Testis (tissue), 3 donors: ENCODE results near the gene NFE2L3. TPM values are rescaled to one million over a fixed set of nuclear protein-coding genes. Genes with fewer than 3 reads are reported as not detected.

Experiments used
- DNase-seq: peaks from one replicate; pipeline ENCODE4 v3.0.0-alpha.2; 2019
- H3K27ac ChIP-seq, 2 donors: fragments of 200-600 bp; sonication (generic); one replicate each; pipeline ENCODE4 v1.5.1; 2019
- H3K27me3 ChIP-seq: fragments of 200-600 bp; sonication (generic); one replicate; pipeline ENCODE4 v1.5.1; 2019
- H3K36me3 ChIP-seq: fragments of 200-600 bp; sonication (generic); one replicate; pipeline ENCODE4 v1.5.1; 2017; ENCODE audit warnings: low read depth; ENCODE audit errors: missing control alignments
- H3K4me1 ChIP-seq: fragments of 200-600 bp; sonication (generic); one replicate; pipeline ENCODE4 v1.5.1; 2019
- H3K4me3 ChIP-seq, 2 donors: fragments of 200-600 bp; sonication (generic); one replicate each; pipeline ENCODE4 v1.5.1; 2017 to 2019
- H3K9me3 ChIP-seq: fragments of 200-600 bp; sonication (generic); one replicate; pipeline ENCODE4 v1.5.1; 2017
- POLR2A ChIP-seq: fragments of 450-650 bp; IDR thresholded peaks from one replicate; pipeline ENCODE4 v1.6.1; 2017; ENCODE audit warnings: antibody characterized with exemption, mild to moderate bottlenecking, moderate library complexity
- WGBS, 2 donors: methylation state at CpG; one replicate each; pipeline ENCODE4 v1.1.5; 2018; 5-methylcytosine and 5-hydroxymethylcytosine counted together
- intact Hi-C: fragments of 100-400 bp; cut with DNase I; formaldehyde crosslinking; loops from one replicate; pipeline ENCODE4 v1.15.1; 2023; ENCODE audit warnings: low total_unique reads
- polyA plus RNA-seq: library from polyadenylated mRNA; stranded (reverse); fragments of 350-450 nt; fragmentation: Illumina TruSeq; extraction: RNeasy Lipid Tissue Mini Kit (QIAGEN cat#74804); gene quantifications from one replicate; pipeline ENCODE4 v1.2.3, GENCODE V29; 2014; ENCODE audit warnings: low read depth, low replicate concordance; ENCODE audit not compliant: insufficient read depth
- total RNA-seq, 2 donors: library from RNA; depleted of rRNA; stranded (reverse); fragments of >200 nt; gene quantifications; one replicate each; pipeline ENCODE4 v1.2.3, GENCODE V29; 2016
- TF ChIP-seq, protein P1 (sequence below), 3 experiments: fragments of 450-650 bp in 2 of 3; fragments of 200-600 bp in 1 of 3; sonication (generic) in 1 of 3; IDR thresholded peaks; one replicate each; pipeline ENCODE4 v1.5.1; 2016 to 2019; ENCODE audit warnings: antibody characterized with exemption in 3 of 3, mild to moderate bottlenecking in 2 of 3, moderate library complexity in 1 of 3

Gene NFE2L3
- total and polyA plus RNA-seq, 3 donors from 2014 or later: 3.3 to 4.2 (median 4.2) TPM

- 94 to 95% methylated on average over 2 of the region's 2 CpGs for WGBS, 2 donors
- no peak for DNase-seq
- no peaks in the 10 kb centered on the region for H3K9me3 ChIP-seq
- H3K36me3 ChIP-seq: no peaks in the 10 kb centered on the region
- H3K4me1 ChIP-seq: no peaks in the 10 kb centered on the region
- TF ChIP-seq, protein P1, sequence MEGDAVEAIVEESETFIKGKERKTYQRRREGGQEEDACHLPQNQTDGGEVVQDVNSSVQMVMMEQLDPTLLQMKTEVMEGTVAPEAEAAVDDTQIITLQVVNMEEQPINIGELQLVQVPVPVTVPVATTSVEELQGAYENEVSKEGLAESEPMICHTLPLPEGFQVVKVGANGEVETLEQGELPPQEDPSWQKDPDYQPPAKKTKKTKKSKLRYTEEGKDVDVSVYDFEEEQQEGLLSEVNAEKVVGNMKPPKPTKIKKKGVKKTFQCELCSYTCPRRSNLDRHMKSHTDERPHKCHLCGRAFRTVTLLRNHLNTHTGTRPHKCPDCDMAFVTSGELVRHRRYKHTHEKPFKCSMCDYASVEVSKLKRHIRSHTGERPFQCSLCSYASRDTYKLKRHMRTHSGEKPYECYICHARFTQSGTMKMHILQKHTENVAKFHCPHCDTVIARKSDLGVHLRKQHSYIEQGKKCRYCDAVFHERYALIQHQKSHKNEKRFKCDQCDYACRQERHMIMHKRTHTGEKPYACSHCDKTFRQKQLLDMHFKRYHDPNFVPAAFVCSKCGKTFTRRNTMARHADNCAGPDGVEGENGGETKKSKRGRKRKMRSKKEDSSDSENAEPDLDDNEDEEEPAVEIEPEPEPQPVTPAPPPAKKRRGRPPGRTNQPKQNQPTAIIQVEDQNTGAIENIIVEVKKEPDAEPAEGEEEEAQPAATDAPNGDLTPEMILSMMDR (IDR thresholded peaks at IDR 0.05): no peak
- TF ChIP-seq POLR2A: no peak
- intact Hi-C loops: no loop called here
- no peaks in the 10 kb centered on the region for H3K27me3 ChIP-seq
- no peak overlapping the region for H3K27ac ChIP-seq
- no peak overlapping the region for H3K4me3 ChIP-seq
Measured at GRCh38 chr7:26227987-26228386, 76.0 kb downstream of the NFE2L3 start.

DNA sequence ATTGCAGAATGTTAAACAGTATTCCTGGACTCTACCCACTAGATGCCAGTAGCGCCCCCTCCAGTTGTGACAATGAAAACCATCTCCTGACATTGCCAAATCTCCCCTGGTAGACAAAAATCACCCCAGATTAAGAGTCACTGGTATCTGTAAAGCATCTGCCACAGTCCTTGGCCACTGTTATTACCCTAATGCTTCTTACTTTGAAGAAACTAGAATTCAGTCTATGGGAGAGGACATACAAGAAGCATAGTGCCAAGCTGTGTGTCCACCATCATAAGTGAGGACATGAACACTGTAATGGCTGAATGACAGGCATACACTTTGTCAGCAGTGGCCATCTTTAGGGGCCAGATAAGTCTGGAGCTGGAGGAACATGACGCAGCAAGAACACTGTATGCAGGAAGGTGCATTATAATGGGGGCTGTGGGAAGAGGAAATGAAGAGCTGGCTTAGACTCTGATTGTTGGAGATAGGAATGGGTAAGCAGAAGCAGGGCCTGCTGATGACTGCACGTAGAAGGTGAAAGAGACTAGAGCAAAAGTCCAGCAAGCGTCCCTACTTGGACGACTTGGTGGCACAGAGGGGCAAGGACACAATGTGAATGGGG is 82.0 kb downstream of the NFE2L3 start:
- H3K9me3 ChIP-seq: no peaks in the 10 kb centered on the region
- intact Hi-C loops: no loop called here
- TF ChIP-seq POLR2A: no peak
- TF ChIP-seq, protein P1 (IDR thresholded peaks at IDR 0.05): no peak
- no peak overlapping the region for H3K27ac ChIP-seq
- H3K27me3 ChIP-seq: no peaks in the 10 kb centered on the region
- H3K4me3 ChIP-seq: no peak overlapping the region
- H3K4me1 ChIP-seq: no peaks in the 10 kb centered on the region
- WGBS, 2 donors: 81 to 82% methylated on average over 5 of the region's 5 CpGs
- no peak for DNase-seq
- no peaks in the 10 kb centered on the region for H3K36me3 ChIP-seq

Other genes with a start within 250 kb of the NFE2L3 start
- 100 to 1,000 TPM; 343 to 372 TPM for gene HNRNPA2B1, start 48.5 kb downstream of the NFE2L3 start, total RNA-seq
- gene HNRNPA2B1, start 48.5 kb downstream of the NFE2L3 start, polyA plus RNA-seq: 659 TPM
- 100 to 1,000 TPM in 1 of 2 donors, 10 to 100 TPM in 1; 95.7 to 116 TPM for gene CBX3, start 49.5 kb downstream of the NFE2L3 start, total RNA-seq
- gene CBX3, start 49.5 kb downstream of the NFE2L3 start, polyA plus RNA-seq: 137 TPM
- 1 to 10 TPM; 4.4 to 5.6 TPM for gene SNX10, start 139.7 kb downstream of the NFE2L3 start, total RNA-seq
- 6.3 TPM for gene SNX10, start 139.7 kb downstream of the NFE2L3 start, polyA plus RNA-seq